Measurements from ENCODE around the gene OR1J4. TPM values are rescaled to one million over a fixed set of nuclear protein-coding genes. Genes with fewer than 3 reads are reported as not detected.

Gene OR1J4
- total RNA-seq, 1 donor from 2014 or later, result not detected

DNA sequence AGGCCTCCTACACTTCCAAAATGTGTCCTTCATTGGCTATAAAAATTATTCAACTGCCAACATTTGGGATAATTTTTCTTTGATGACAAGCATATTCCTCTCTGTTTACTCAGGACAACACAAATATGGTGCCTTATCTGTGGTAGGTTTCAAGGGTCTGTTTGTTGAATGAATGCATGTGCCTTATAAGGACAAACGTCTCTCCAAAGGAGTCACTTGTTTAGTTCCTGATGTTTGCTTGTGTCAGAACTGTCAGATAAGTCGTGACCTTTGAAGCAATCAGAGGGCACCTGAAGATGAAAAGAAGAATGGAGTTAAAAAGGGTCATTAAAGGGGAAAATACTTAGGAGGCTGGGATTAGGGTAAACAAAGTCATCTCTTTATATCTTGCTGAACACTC lies 12.0 kb upstream of the OR1J4 start:
- Histone ChIP-seq H3F3A (ENCODE audit: low read depth) (no peaks in the 10 kb centered on the region), H3K9me3 (ENCODE audit: low read depth) (peaks cover 2% of the 10 kb centered on the region)
- TF ChIP-seq, protein P1, sequence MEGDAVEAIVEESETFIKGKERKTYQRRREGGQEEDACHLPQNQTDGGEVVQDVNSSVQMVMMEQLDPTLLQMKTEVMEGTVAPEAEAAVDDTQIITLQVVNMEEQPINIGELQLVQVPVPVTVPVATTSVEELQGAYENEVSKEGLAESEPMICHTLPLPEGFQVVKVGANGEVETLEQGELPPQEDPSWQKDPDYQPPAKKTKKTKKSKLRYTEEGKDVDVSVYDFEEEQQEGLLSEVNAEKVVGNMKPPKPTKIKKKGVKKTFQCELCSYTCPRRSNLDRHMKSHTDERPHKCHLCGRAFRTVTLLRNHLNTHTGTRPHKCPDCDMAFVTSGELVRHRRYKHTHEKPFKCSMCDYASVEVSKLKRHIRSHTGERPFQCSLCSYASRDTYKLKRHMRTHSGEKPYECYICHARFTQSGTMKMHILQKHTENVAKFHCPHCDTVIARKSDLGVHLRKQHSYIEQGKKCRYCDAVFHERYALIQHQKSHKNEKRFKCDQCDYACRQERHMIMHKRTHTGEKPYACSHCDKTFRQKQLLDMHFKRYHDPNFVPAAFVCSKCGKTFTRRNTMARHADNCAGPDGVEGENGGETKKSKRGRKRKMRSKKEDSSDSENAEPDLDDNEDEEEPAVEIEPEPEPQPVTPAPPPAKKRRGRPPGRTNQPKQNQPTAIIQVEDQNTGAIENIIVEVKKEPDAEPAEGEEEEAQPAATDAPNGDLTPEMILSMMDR (IDR thresholded peaks at IDR 0.05), result no peak
- TF ChIP-seq EZH2phosphoT487 (IDR thresholded peaks at IDR 0.05), result no peak
- TF ChIP-seq EZH2 (IDR thresholded peaks at IDR 0.05), result no peak

DNA sequence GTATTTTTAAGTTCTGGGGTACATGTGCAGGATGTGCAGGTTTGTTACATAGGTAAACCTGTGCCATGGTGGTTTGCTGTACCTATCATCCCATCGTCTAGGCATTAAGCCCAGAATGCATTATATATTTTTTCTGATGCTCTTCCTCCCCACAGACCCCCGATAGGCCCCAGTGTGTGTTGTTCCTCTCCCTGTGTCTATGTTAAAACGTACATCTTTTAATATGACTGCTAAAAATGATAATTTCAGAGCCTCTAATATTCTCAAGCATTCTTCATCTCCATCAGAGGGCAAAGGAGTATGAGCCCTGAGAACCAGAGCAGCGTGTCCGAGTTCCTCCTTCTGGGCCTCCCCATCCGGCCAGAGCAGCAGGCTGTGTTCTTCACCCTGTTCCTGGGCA lies 8.4 kb upstream of the OR1J4 start, which contains the start of gene OR1J2:
TSS of gene OR1J2 (plus strand) at position 301 of the 400 bp plus-strand sequence. CDS start at position 301, 0 bp downstream.
- TF ChIP-seq EZH2 (IDR thresholded peaks at IDR 0.05), result no peak
- no peak for TF ChIP-seq EZH2phosphoT487 (IDR thresholded peaks at IDR 0.05)
- TF ChIP-seq, protein P1 (IDR thresholded peaks at IDR 0.05), result no peak
- DNase-seq (ENCODE audit: low spot score), result no peak
- no peaks in the 10 kb centered on the region for H3K27me3 ChIP-seq
- peaks cover 6% of the 10 kb centered on the region for H3K27me3 Mint-ChIP-seq (ENCODE audit: insufficient read depth, low read depth)
- H3K4me3 ChIP-seq, result no peak within 1 kb of the TSS
- no peaks in the 10 kb centered on the region for H3K36me3 Mint-ChIP-seq
- H3K9me3 ChIP-seq (ENCODE audit: low read depth), result peaks cover 4% of the 10 kb centered on the region
- H3K36me3 ChIP-seq, result no peaks in the 10 kb centered on the region
- no peak within 1 kb of the TSS for H3K9ac ChIP-seq
- H3K27ac ChIP-seq, result no peak within 1 kb of the TSS
- no peaks in the 10 kb centered on the region for H4K20me1 ChIP-seq (ENCODE audit: low read depth)
- H3F3A ChIP-seq (ENCODE audit: low read depth), result no peaks in the 10 kb centered on the region
- H3K9me3 Mint-ChIP-seq, result no peaks in the 10 kb centered on the region
- H3K4me1 Mint-ChIP-seq, result no peaks in the 10 kb centered on the region
- H3K79me2 ChIP-seq (ENCODE audit: low read depth), result no peaks in the 10 kb centered on the region
- H3K27ac Mint-ChIP-seq, result no peak within 1 kb of the TSS
- H2AFZ ChIP-seq (replicated peaks), result no peak within 1 kb of the TSS
- no peak within 1 kb of the TSS for H3K4me2 ChIP-seq
- no peaks in the 10 kb centered on the region for H3K4me1 ChIP-seq
- H3K4me3 Mint-ChIP-seq, result no peak within 1 kb of the TSS

More for the DNA sequence above, 12.0 kb upstream of the OR1J4 start:
- Histone ChIP-seq H4K20me1 (ENCODE audit: low read depth) (no peaks in the 10 kb centered on the region), H3K36me3 (no peaks in the 10 kb centered on the region), H3K4me2 (no peak overlapping the region), H2AFZ (replicated peaks) (no peak overlapping the region), H3K27ac (no peak overlapping the region), H3K4me1 (no peaks in the 10 kb centered on the region), H3K4me3 (no peak overlapping the region), H3K79me2 (ENCODE audit: low read depth) (no peaks in the 10 kb centered on the region), H3K9ac (no peak overlapping the region), H3K27me3 (no peaks in the 10 kb centered on the region)
- Mint-ChIP-seq H3K27me3 (ENCODE audit: insufficient read depth, low read depth) (peaks cover 8% of the 10 kb centered on the region), H3K4me3 (no peak overlapping the region), H3K4me1 (no peaks in the 10 kb centered on the region), H3K9me3 (no peaks in the 10 kb centered on the region), H3K36me3 (no peaks in the 10 kb centered on the region), H3K27ac (no peak overlapping the region)
- no peak for DNase-seq (ENCODE audit: low spot score)

GRCh38 chr9:122518226-122518625 lies 715 bp upstream of the OR1J4 start:
- Histone ChIP-seq H3K79me2 (ENCODE audit: low read depth) (no peaks in the 10 kb centered on the region), H3K4me1 (no peaks in the 10 kb centered on the region), H3K36me3 (no peaks in the 10 kb centered on the region), H3K4me3 (no peak overlapping the region), H4K20me1 (ENCODE audit: low read depth) (no peaks in the 10 kb centered on the region), H3F3A (ENCODE audit: low read depth) (no peaks in the 10 kb centered on the region), H2AFZ (replicated peaks) (no peak overlapping the region), H3K4me2 (no peak overlapping the region), H3K27ac (no peak overlapping the region), H3K9ac (no peak overlapping the region), H3K9me3 (ENCODE audit: low read depth) (peaks cover 21% of the 10 kb centered on the region), H3K27me3 (no peaks in the 10 kb centered on the region)
- no peaks in the 10 kb centered on the region for H3K9me3 Mint-ChIP-seq
- no peak overlapping the region for H3K27ac Mint-ChIP-seq
- no peak overlapping the region for H3K4me3 Mint-ChIP-seq
- no peaks in the 10 kb centered on the region for H3K4me1 Mint-ChIP-seq
- H3K36me3 Mint-ChIP-seq, result no peaks in the 10 kb centered on the region
- no peak for DNase-seq (ENCODE audit: low spot score)
- peaks cover 9% of the 10 kb centered on the region for H3K27me3 Mint-ChIP-seq (ENCODE audit: insufficient read depth, low read depth)
- no peak for TF ChIP-seq EZH2phosphoT487 (IDR thresholded peaks at IDR 0.05)
- TF ChIP-seq, protein P1 (IDR thresholded peaks at IDR 0.05), result no peak
- no peak for TF ChIP-seq EZH2 (IDR thresholded peaks at IDR 0.05)

All from neural progenitor cell (in vitro differentiated cells).